Calu3 (cell line): ENCODE measurements around the gene PYCR2. TPM values are rescaled to one million over a fixed set of nuclear protein-coding genes. Genes with fewer than 3 reads are reported as not detected.

ENCODE experiments used
- BruUV-seq: library from RNA; stranded (reverse); fragments of 400-500 nt; replicated peaks from 2 replicates; lab custom pipeline; 2021; lab: Mats Ljungman, UMichigan
- CTCF ChIA-PET: fragments of 300-600 bp; sonication (Branson Sonifier 250); formaldehyde crosslinking; loops from one replicate; lab custom pipeline; 2022; ENCODE audit warnings: antibody characterized with exemption; lab: Charles Lee
- DNase-seq: peaks from one replicate; pipeline ENCODE4 v3.0.0; 2022
- H3K27ac Mint-ChIP-seq: one replicate; pipeline ENCODE4 v1.8.0; 2022; ENCODE audit warnings: mixed read lengths; ENCODE audit not compliant: unreplicated experiment
- H3K27me3 Mint-ChIP-seq: one replicate; pipeline ENCODE4 v1.8.0; 2022; ENCODE audit warnings: mixed read lengths; ENCODE audit not compliant: unreplicated experiment
- H3K36me3 Mint-ChIP-seq: one replicate; pipeline ENCODE4 v1.8.0; 2022; ENCODE audit warnings: mild to moderate bottlenecking, moderate library complexity, mixed read lengths; ENCODE audit not compliant: insufficient read depth, unreplicated experiment
- H3K4me1 Mint-ChIP-seq: one replicate; pipeline ENCODE4 v1.8.0; 2022; ENCODE audit warnings: mild to moderate bottlenecking, low read depth, mixed read lengths; ENCODE audit not compliant: unreplicated experiment
- H3K4me3 Mint-ChIP-seq: one replicate; pipeline ENCODE4 v1.8.0; 2022; ENCODE audit warnings: mild to moderate bottlenecking, low read depth, moderate library complexity, mixed read lengths; ENCODE audit not compliant: unreplicated experiment
- H3K9me3 Mint-ChIP-seq: one replicate; pipeline ENCODE4 v1.8.0; 2022; ENCODE audit warnings: low read depth, mixed read lengths; ENCODE audit not compliant: unreplicated experiment
- intact Hi-C: fragments of 100-400 bp; cut with micrococcal nuclease; formaldehyde crosslinking; loops from one replicate; pipeline ENCODE4 v1.10.0; 2022; ENCODE audit not compliant: unreplicated experiment
- total RNA-seq: library from RNA; stranded (reverse); gene quantifications from 2 replicates; pipeline ENCODE4 v1.2.3, GENCODE V29; 2022
- TF ChIP-seq, protein P1 (sequence below): fragments of 200-600 bp; IDR thresholded peaks from one replicate; pipeline ENCODE4 v1.8.0; 2022; ENCODE audit warnings: antibody characterized with exemption; ENCODE audit not compliant: unreplicated experiment

PYCR2 gene
- total RNA-seq, 1 experiment from 2014 or later, result 91.9 TPM

DNA sequence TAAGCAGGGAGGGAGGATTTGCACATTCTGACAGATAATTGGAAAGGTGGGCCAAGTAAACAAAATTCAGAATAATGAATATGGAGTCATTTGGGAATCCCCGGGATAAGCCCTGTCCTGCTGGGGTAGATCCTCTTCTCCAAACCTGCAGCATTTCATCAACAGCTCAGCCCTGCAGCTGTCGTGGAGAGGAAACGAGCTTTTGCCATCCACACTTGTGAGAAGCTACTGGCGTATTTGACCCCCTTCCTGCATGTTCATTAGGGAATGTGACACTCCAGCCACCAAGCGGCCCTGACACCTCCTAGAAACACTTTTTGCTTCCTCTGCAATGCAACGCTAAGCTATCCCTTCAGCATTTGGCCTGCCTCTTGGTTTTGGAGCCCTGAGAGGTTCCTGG is 25.0 kb upstream of the PYCR2 start:
- Mint-ChIP-seq H3K27ac (no peak overlapping the region), H3K9me3 (no peaks in the 10 kb centered on the region), H3K4me1 (no peaks in the 10 kb centered on the region), H3K36me3 (no peaks in the 10 kb centered on the region), H3K27me3 (peaks cover 93% of the 10 kb centered on the region), H3K4me3 (no peak overlapping the region)
- DNase-seq, result no peak
- no TSS peak for BruUV-seq
- TF ChIP-seq, protein P1, sequence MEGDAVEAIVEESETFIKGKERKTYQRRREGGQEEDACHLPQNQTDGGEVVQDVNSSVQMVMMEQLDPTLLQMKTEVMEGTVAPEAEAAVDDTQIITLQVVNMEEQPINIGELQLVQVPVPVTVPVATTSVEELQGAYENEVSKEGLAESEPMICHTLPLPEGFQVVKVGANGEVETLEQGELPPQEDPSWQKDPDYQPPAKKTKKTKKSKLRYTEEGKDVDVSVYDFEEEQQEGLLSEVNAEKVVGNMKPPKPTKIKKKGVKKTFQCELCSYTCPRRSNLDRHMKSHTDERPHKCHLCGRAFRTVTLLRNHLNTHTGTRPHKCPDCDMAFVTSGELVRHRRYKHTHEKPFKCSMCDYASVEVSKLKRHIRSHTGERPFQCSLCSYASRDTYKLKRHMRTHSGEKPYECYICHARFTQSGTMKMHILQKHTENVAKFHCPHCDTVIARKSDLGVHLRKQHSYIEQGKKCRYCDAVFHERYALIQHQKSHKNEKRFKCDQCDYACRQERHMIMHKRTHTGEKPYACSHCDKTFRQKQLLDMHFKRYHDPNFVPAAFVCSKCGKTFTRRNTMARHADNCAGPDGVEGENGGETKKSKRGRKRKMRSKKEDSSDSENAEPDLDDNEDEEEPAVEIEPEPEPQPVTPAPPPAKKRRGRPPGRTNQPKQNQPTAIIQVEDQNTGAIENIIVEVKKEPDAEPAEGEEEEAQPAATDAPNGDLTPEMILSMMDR, result no peak
- intact Hi-C loops, result no loop called here
- CTCF ChIA-PET, result interaction anchor here (0.7 to 0.9 kb wide), 2 partner anchors 9 to 145 kb away, joined by 4 to 6 read pairs; no protein-coding TSS in a partner anchor

DNA sequence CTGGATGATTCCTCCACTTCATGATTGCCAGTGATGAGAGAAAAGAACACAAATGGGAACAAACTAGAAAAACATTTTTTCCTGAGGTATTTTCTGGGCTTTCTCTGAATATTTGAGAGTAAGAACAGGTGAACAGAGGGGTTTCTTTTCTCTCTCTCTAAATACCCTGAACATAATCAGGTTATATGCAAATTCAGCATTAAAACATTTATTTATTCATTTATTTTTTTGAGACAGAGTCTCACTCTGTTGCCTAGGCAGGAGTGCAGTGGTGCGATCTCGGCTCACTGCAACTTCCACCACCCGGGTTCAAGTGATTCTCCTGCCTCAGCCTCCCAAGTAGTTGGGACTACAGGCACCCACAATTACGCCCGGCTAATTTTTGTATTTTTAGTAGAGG is 22.8 kb upstream of the PYCR2 start:
- no peak overlapping the region for H3K27ac Mint-ChIP-seq
- no peak for DNase-seq
- intact Hi-C loops, result no loop called here
- CTCF ChIA-PET, result interaction anchor here (0.6 kb wide), 1 partner anchor 112 kb away, joined by 3 read pairs; no protein-coding TSS in a partner anchor
- TF ChIP-seq, protein P1, result no peak
- BruUV-seq, result no TSS peak
- H3K4me3 Mint-ChIP-seq, result no peak overlapping the region
- no peaks in the 10 kb centered on the region for H3K9me3 Mint-ChIP-seq
- H3K27me3 Mint-ChIP-seq, result peaks cover 73% of the 10 kb centered on the region
- H3K4me1 Mint-ChIP-seq, result no peaks in the 10 kb centered on the region
- H3K36me3 Mint-ChIP-seq, result no peaks in the 10 kb centered on the region

DNA sequence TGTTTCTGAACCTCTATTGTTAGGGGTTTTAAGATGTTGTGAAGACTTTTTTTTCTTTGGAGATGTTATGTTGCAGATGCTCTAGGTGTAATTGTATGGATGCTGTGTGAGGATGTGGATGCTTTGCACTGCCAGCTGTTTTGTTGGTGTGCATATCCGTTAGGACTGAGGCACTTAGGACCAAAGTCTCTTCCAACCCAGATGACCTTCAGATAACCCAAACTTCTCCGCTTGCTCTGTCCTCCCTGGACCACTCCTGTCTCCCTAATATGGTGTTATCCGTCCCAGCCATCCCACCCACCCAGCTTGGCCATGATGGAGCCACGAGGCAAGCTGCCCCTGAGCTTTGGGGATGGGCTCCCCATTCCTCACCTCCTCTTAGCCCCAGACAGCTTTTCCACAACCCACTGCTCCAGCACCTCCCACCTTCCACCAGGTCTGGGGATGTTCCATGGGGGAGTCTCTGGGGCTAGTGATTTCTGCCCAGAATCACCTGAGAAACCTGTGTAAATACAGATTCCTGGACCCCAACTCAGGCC is 22.1 kb upstream of the PYCR2 start:
- CTCF ChIA-PET, result interaction anchor here (0.6 kb wide), 1 partner anchor 36 kb away, joined by 6 read pairs; no protein-coding TSS in a partner anchor
- H3K36me3 Mint-ChIP-seq, result no peaks in the 10 kb centered on the region
- intact Hi-C loops, result no loop called here
- no peaks in the 10 kb centered on the region for H3K9me3 Mint-ChIP-seq
- H3K27ac Mint-ChIP-seq, result no peak overlapping the region
- peaks cover 67% of the 10 kb centered on the region for H3K27me3 Mint-ChIP-seq
- H3K4me3 Mint-ChIP-seq, result no peak overlapping the region
- TF ChIP-seq, protein P1, result no peak
- no peaks in the 10 kb centered on the region for H3K4me1 Mint-ChIP-seq
- no peak for DNase-seq
- BruUV-seq, result no TSS peak

DNA sequence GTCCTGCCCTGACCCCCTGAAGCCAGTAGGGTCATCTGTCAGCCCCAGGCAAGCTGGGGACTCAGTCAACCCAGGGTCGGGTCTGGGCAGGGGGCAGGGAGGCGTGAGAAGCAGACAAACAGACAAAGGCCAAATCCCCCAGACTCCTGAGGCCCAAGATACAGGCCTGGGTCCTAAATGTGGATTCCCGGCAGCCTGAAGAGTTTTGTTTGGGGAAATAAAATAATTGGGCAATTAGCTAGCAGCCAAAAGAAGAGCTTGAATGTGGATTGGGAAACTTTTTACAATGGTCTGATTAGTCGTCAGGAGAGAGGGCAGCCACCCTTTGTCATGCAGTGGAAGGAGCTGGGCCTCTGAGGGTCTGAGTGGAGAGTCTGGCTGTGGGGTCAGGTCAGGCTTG is 21.5 kb upstream of the PYCR2 start:
- H3K9me3 Mint-ChIP-seq, result no peaks in the 10 kb centered on the region
- intact Hi-C loops, result no loop called here
- H3K4me3 Mint-ChIP-seq, result no peak overlapping the region
- no peaks in the 10 kb centered on the region for H3K4me1 Mint-ChIP-seq
- TF ChIP-seq, protein P1, result no peak
- CTCF ChIA-PET, result interaction anchor here (0.6 to 0.8 kb wide), 2 partner anchors 11 to 36 kb away, joined by 3 to 6 read pairs; no protein-coding TSS in a partner anchor
- no peaks in the 10 kb centered on the region for H3K36me3 Mint-ChIP-seq
- no peak overlapping the region for H3K27ac Mint-ChIP-seq
- DNase-seq, result no peak
- BruUV-seq, result no TSS peak
- H3K27me3 Mint-ChIP-seq, result peaks cover 61% of the 10 kb centered on the region
